Activated T-helper 2 cell treated with anti-CD3 and anti-CD28 coated beads, Interferon-gamma antibody, Interleukin-2, Interleukin-4, amounts not matched to agents 10 μg/mL and 5 μg/mL and 100 μg/mL, durations not matched to agents 14 hours and 24 hours and 36 hours (primary cell): ENCODE measurements around the gene RFESD. TPM values are rescaled to one million over a fixed set of nuclear protein-coding genes. Genes with fewer than 3 reads are reported as not detected.
"Not testable (repeated sequence)": the region's sequence is repeated elsewhere in the genome, so short reads cannot be mapped to it uniquely, and the experiment has no call there.

Experiments used
- DNase-seq: peaks from one replicate; pipeline ENCODE4 v3.0.0; 2021; ENCODE audit warnings: low spot score
- H3K27ac Mint-ChIP-seq: one replicate; pipeline ENCODE4 v1.8.0; 2021; ENCODE audit warnings: mixed read lengths
- H3K27me3 Mint-ChIP-seq: one replicate; pipeline ENCODE4 v1.8.0; 2021; ENCODE audit warnings: low read depth, mixed read lengths
- H3K36me3 Mint-ChIP-seq: one replicate; pipeline ENCODE4 v1.8.0; 2021; ENCODE audit warnings: low read depth, mixed read lengths
- H3K4me1 Mint-ChIP-seq: one replicate; pipeline ENCODE4 v1.8.0; 2021; ENCODE audit warnings: low read depth, mixed read lengths
- H3K4me3 Mint-ChIP-seq: one replicate; pipeline ENCODE4 v1.8.0; 2021; ENCODE audit warnings: low read depth, mild to moderate bottlenecking, moderate library complexity, mixed read lengths
- H3K9me3 Mint-ChIP-seq: one replicate; pipeline ENCODE4 v1.8.0; 2021; ENCODE audit warnings: mixed read lengths
- intact Hi-C: fragments of 100-400 bp; cut with micrococcal nuclease; formaldehyde crosslinking; loops from one replicate; pipeline ENCODE4 v1.15.1; 2023
- total RNA-seq: library from RNA; stranded (reverse); gene quantifications from 2 replicates; pipeline ENCODE4 v1.2.3, GENCODE V29; 2022

Gene RFESD
- total RNA-seq, 1 donor from 2014 or later: 2.9 TPM

GRCh38 chr5:95706196-95706595 is 59.6 kb downstream of the RFESD start:
- intact Hi-C loops, H3K36me3 Mint-ChIP-seq, DNase-seq, H3K27ac Mint-ChIP-seq, H3K4me1 Mint-ChIP-seq, H3K9me3 Mint-ChIP-seq, H3K4me3 Mint-ChIP-seq: not testable (repeated sequence)
- peaks cover 50% of the 10 kb centered on the region for H3K27me3 Mint-ChIP-seq

GRCh38 chr5:95707055-95707454 is 60.5 kb downstream of the RFESD start:
- Mint-ChIP-seq H3K9me3 (no peaks in the 10 kb centered on the region), H3K4me3 (no peak overlapping the region), H3K4me1 (no peaks in the 10 kb centered on the region), H3K36me3 (no peaks in the 10 kb centered on the region), H3K27me3 (peaks cover 47% of the 10 kb centered on the region), H3K27ac (no peak overlapping the region)
- intact Hi-C loops: no loop called here
- no peak for DNase-seq

Other genes with a start within 250 kb of the RFESD start
- gene SKIC3, start 91.8 kb upstream of the RFESD start, total RNA-seq: 60.2 and 61.6 TPM in 2 replicates
- gene ARSK, start 91.7 kb upstream of the RFESD start, total RNA-seq: 4.0 and 4.6 TPM in 2 replicates
- 0.11 and 0.14 TPM in 2 replicates for gene GPR150, start 26.7 kb upstream of the RFESD start, total RNA-seq
- not detected in 2 replicates for gene SPATA9, start 36.2 kb downstream of the RFESD start, total RNA-seq
- gene RHOBTB3, start 84.6 kb downstream of the RFESD start, total RNA-seq: 0.39 and 0.57 TPM in 2 replicates
- 14.9 and 18.5 TPM in 2 replicates for gene GLRX, start 175.9 kb downstream of the RFESD start, total RNA-seq